GM18867 (cell line): ENCODE results near the gene C14orf180.
"Not testable (repeated sequence)": the region's sequence is repeated elsewhere in the genome, so short reads cannot be mapped to it uniquely, and the experiment has no call there.

Source experiments
- ATAC-seq: cut with Tn5 transposase; IDR thresholded peaks from one replicate; pipeline ENCODE4 v1.9.1; 2021; ENCODE audit warnings: mild to moderate bottlenecking, moderate library complexity; ENCODE audit not compliant: unreplicated experiment

Gene C14orf180

DNA sequence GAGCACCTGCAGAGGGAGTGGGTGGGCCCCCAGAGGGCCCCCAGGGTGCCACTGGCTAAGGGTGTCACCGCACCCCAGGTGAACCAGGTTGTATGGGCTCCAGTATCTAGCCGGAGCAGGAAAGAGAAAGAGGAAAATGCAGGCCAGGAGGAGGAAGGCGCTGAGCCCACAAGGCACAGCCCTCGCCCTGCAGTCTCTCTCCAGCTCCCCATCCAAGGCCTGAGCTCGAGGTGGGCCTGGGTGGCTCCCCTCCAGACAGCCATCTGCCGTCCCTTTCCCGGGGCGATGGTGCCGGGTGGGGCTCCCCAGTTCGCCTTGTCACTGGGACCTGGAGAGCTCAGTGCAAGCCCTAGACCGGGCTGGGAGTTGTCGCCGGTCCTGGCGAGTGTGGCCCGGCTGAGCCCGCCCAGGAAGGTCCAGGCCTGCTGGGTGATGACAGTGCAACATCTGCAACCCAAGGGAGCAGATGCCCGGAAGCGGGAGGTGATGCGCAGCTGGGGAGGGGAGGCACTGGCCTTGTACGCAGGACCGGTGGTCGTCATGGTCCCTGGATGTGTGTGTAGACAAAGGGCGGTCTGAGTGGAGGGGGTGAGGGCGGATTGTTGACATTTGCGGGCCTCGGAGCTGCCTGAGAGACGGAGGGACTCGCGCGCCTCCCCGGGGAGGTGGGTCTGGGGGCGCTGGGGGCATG, 24.3 kb downstream of the C14orf180 start:
- ATAC-seq = no peak

DNA sequence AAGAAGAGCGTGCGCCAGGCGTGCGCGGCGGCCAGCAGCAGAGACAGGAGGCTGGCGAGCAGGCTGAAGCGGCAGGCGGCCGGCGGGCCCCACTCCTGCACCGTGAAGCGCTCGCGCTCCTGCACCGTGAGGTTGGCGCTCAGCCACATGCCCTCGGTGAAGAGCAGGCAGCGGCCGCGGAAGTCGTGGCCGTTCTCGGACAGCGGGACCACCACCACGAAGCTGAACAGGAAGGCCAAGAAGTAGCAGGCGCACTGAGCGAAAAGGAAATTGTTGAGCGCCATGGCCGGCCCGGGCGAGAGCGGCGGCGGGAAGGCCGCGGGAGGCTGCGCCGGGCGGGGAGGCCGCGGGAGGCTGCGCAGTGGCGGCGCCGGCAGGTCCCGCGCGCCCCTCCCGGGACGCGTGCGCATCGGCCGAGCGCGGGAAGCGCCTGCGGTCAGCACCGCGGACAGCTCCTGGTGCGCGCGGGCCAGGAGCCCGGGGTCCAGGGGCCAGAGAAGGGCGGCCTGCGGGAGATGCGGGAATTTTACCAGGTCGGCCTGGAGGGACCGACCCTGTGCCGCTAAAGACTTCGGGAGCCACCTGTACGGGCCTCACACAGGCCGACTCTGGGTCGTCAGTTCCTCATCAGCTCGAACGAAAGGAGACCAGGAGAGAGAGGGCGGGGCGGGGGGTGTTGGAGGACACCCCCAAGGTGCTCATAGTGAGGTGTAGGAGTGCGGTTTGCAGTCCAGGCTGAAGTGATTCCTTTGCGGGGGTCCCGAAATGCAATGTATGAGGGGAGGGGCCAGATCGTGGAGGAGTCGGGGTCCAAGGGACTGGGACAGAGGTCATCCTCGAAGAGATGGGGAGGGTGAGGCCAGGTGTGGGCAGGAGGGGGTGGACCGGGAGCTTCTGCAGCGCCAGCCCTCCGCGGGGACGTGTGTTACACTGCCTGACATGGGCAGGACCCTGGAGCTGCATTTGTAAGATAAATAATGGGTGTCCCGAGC, 25.2 kb downstream of the C14orf180 start, which contains the start of gene TMEM179:
Gene TMEM179, minus strand, starts transcription at position 315 of the 992 bp plus-strand sequence. Its CDS starts 31 bp downstream, at position 284.
- ATAC-seq = no peak

DNA sequence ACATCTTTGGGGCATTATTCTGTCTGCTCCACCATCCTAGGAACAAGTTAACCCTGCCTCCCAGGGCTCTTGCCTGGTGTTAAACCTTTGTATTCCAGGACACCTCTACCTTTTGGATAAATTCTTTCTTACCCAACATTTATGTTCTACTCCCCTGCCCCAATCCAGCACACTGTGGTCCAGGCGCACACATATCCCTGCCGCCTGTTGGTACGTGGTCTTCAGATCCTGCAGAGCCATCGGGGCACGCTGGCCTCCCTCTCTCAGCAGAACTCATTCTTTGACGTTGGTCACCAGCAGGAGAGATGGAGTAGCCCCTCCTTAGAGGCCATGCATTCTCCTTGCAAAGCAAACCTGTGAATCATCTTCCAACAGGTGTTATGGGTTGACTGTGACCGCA, 30.1 kb downstream of the C14orf180 start:
- ATAC-seq = no peak

DNA sequence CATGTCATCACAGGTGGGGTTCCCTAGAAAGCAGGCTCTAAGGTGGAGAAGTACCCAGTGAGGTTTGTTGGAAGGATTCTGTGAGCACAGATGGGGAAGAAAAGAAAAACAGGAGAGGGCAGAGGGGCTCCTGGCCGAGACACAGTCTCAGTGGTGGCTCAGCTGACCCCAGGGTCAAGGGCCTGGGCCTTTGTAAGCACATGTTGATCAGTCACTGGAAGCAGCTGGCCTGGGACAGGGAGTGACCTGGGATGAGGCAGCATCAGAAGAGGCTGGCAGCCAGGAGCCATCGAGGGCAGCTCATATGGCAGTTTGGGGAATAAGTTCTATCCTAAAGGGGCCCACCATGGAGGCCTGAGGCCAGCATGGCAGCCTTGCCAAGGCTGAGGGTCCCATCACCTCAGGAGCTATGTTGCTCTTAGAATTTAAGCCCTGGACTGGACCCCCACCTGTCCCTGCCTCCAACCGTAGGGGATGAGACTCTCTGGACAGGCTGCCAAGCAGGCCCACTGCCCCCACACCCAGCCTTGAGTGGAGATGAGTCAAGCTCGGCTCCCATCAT, 31.3 kb downstream of the C14orf180 start:
- no peak for ATAC-seq

DNA sequence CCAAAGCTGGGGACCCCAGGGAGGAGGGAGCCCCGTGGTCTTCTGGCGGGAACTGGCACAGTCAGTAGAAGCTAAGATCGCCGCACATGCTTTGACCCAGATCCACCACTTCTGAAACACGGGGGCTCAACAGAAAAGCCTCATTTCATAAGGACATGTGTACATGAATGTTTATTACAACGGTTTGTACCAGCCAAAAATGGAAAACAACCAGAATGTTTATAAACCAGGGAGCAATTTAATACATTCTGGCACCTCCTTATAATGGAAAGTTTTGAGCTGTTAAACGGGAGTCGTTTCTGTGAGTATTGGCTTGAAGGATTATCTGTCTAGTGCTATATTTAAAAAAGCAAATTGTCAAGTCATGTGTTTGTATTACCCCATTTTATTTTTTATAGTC, 32.3 kb downstream of the C14orf180 start:
- ATAC-seq = no peak

DNA sequence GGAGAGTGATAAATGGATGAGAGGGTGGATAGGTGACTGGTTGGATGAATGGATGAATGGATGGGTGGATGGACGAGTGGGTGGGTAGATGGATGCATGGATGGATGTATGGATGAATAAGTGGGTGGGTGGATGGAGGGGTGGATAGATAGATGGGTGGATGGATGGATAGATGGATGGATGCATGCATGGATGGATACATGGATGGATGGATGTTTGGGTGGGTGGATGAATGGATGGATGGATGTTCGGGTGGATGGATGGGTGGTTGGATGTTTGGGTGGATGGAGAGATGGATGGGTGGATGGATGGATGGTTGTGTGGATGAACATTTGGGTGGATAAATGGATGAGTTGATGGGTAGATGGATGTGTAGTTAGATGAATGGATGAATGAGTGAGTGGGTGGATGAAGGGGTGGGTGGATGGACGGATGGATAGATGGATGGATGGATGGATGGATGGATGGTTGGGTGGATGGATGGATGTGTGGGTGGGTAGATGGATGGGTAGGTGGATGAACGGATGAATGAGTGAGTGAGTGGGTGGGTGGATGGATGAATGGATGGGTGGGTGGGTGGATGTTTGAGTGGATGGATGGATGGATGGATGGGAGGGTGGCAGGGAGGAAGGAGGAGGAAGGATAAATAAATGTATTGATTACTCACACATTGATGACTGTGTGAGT, 34.7 kb downstream of the C14orf180 start:
- no peak for ATAC-seq

DNA sequence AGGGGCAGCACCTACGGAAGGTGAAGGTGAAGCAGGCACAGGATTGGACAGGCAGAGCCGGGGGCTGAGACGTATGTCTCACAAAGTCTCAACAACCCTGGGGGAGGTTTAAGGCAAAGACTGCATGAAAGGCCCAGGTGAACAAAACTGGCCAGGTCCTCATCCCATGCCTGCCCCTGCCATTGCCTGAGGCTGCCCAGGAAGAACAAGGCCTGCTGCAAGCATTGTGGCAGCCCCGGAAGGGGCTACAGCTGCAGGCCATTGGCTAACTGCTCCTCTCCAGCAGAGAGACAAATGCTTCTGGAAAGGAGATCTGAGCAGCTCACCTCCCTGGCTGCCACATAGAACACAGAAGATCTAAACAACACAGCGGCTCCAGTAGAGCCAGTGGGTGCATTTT, 45.4 kb downstream of the C14orf180 start:
- ATAC-seq = no peak

DNA sequence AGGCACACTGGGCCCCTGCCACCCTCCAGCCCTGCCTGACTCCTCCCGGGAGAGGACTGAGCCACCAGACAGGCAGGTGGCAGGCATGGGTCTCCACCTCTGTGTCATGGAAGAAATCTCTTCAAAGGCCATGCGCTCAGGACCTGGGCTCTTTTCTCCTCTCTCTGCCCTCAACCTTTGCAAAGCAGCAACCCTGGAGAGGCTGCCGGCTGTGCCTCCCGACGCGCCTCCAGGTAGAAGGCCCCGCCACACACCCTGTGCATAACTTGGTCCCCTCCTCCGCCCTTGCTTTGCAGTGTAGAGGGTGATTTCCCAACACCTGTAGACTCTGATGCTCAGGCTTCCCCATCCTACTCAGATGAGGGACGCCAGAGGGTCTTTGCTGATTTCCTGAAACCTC, 53.2 kb downstream of the C14orf180 start:
- ATAC-seq = no peak

DNA sequence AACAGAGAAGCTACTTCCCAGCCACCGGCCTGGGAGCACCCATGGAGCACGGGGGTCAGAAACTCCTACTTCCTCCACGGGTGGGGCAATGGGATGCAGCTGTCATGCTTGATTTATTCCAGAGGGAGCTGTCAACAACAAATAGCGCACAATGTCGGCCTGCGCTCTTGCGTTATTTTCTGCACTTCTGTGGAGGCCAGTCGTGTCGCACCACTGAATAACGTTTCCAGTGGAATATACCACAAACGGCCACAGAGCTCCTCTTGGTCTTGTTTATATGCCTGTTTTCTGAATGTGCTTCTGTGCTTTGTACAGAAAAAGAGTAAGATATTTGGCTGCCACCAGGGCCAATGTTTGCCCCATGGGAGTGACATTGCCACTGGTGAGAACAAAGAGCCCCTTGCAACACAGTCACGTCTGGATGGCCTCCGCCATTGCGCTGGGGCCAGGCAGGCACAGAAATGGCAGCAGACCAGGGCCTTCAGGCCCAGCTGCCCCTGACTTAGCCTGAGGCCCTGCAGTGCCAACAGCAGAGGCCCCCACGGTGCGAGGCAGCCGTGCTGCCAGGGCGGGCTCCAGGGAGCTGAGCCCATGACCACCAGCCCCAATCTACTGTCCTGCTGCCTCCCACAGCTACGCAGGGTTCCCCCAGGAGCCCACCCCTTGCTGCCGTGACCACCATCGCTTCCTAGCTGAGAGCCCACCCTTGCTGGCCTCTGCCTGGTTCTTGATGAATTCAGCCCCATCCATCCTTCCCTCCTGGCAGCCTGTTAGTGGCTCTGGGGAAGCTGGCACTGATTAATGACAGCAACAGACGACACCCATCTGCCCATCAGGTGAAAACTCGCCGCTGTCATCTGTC, 53.9 kb downstream of the C14orf180 start:
- no peak for ATAC-seq

DNA sequence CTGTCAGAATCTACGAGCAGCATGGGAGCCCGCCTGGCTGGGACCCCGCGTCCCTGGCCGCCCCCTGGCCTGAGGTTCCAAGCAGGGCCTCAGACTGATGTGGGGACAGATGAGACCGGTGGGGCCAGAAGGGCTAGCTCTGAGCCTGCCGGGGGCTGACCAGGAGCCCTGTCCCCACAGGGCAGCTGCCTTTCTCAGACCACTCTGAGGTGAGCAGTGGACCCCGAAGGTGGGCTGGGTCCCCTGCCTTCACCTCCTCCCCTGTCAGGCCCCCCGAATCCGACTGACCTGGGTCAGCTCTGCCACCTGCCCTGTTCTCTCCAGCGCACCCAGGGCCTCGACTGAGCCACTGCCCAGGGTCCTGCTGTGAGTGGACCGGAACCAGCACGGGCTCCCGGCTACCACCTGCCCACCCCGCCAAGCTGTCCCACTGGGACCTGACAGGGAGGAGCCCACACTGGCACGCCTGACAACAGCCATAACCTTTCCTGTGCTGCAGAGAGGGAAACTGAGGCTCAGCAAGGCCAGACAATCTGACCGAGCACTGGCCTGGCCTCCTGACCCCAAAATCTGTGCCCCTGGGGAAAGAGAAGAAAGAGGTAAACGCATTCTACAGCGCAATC, 54.7 kb downstream of the C14orf180 start:
- ATAC-seq = no peak

DNA sequence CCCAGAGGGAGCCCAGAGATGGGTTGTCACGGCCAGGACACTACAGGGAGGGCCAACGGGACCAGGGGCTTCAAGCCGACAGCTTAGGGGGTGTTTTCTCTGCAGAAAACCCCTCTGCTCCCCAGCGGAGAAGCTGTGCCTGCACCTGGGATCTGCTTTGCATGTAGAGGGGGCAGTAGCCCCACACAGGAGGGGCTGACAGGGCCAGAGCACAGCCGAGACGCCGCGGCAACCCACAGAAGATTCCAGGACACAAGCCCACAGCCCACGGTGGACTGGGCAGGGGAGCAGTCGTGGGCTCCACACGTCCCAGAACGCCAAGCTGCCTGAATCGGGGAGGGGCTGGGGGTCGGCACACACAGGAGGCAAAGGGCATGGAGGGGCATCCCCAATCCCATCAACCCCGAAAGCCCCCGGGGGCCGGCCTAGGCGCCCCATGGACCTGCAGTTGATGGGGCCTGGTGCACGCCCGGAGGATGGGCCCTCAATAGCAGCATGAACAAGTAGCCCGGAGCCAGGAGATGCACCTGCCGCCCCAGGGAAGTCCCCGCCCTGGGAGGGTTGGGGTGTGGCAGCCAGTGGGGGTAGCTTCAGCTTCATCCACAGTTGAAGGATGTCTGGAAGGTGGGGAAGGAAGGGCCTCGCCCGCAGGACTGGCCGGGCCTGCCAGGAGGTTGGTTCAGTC, 55.5 kb downstream of the C14orf180 start:
- no peak for ATAC-seq

DNA sequence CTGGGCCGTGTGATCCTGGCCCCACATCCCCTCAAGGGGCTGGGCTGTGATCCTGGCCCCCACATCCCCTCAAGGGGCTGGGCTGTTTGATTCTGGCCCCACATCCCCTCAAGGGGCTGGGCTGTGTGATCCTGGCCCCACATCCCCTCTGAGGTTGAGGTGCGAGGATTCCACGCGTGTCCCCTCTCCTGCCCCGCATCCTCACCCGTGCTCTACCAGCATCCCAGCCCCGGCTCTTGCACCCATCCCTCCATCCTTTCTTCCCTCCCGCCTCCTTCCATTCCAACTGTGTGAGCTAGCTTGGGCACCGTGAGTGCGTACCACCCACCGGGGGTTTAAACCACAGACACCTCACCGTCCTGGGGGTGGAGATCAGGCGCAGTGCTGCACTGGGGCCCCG, 56.2 kb downstream of the C14orf180 start:
- ATAC-seq = no peak

DNA sequence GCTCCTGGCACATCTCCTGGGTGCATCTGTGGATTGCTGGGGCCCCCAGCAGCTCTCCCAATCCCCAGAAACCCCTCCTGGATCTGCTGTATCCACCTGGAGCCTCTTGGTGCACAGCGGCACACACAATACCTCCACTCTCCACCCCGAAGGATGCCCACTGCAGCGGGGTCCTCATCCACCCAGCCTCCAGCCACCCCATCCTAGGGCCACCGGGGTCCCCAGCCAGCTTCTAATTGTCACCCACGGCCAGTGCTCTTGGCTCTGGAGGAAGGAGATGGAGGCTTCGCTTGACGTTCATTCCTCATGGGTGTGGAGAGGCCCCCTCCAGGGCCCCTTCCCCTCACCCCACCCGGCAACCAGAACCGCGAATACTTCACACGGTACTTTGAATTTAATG, 56.6 kb downstream of the C14orf180 start:
- no peak for ATAC-seq

DNA sequence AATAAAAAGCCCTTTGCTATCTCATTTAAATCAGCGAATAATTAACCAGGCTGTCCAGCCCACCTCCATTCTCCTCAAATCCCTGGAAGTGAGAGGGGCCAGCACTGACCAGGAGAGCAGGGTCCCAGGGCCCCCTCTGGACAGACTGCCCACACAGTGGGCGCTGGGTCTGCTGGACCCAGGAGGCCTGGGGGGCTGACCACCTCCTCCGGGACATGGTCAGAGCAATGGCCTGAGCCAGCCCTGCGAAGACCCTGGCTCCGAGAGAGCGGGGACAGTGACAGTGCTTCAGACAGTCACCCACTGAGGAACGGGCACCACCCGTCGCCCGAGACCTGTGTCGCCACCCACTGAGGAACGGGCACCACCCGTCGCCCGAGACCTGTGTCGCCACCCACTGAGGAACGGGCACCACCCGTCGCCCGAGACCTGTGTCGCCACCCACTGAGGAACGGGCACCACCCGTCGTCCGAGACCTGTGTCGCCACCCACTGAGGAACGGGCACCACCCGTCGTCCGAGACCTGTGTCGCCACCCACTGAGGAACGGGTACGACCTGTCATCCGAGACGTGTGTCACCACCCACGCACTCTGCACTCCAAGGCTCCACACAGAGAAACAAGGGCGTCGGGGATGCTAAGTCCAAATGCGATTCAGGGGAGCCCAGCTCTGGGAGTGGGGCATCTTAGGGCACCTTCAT, 57.4 kb downstream of the C14orf180 start:
- not testable (repeated sequence) for ATAC-seq

DNA sequence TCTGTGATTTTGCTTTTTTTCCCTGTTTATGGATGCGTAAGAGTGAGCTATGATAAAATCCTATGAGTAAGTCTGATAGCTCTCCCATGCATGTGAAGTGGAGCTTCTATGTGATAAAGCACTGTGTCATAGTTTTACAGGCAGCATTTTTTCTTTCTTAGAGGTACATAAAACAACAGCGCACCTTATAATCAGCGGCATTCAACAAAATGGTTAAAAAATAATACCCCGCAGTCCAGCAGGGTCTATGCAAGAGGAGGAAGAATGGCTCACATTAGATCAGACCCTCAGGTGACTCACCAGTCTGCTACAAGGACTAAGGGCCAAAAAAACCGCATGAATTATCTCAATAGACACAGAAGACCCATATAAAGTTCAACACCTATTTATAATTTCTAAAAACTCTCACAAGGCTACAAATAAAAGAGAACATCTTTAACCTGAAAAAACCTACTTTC, 58.0 kb downstream of the C14orf180 start:
- ATAC-seq = no peak

DNA sequence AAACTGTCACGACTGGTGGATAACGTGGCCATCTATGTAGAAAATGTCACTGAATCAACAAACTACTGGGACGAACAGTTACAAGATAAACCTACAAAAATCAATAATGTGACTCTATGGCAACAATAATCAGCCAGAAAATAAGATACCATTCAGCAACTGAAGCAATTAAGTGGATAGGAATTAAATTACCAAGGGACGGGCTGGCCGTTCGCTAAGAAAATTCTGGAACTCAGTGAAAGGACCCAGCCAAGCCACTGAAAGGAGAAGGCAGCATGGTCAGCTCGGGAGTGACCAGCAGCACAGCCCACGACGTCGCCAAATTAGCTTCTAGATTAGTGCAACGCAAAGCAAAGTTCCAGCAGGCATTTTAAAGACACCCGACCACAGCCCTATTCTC, 58.6 kb downstream of the C14orf180 start:
- no peak for ATAC-seq

DNA sequence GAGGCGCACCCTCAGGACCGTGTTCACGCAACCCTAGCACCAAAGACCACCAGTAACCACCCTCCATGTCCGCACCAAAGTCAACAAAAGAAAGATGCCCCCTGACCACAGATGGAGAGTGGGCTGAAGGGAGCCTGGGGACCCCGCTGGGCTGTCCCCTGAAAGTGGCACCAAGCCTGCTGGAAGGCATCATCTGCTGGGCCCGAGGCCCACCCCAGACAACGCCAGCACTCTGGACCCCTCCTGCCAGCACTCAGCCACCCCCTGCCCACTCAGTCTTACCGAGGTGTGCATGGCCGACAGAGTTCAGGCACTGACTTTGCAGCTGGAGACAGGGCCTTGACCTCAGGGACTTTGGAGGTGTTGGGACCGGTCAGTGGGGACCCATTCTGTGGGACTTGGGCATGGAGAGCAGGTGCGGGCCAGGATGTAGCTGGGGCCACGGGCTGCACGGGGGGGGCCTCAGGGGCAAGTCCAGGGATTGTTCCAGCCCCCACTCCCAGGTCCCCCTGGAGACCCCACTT, 59.4 kb downstream of the C14orf180 start:
- no peak for ATAC-seq

DNA sequence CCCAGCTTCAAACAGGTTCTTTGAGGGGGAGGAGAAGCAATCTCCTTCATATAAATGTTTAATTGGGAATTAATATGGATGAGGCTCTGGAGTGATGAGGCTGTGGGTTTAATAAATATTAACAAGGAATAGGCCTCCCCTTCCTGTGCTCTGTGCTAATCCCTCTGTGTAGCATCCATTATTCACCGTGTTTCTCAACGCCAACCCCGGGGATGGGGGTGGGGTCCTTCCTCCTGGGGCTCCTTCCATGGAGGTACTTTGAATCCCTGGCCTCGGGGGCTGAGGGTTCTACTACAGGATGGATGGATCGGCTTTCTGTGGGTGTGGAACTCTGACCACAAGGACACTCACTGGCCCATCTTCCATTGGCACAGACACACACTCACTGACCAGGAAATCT, 59.9 kb downstream of the C14orf180 start:
- ATAC-seq = no peak
